ENCODE data around the gene ELFN1. TPM values are rescaled to one million over a fixed set of nuclear protein-coding genes. Genes with fewer than 3 reads are reported as not detected.

ELFN1 gene
- total RNA-seq (2013; cell fraction: nucleolus; rRNA removed): 0.15 TPM in 1 of 2 replicates, not detected in the other
- total RNA-seq (2014; rRNA removed) (not detected in 2 replicates), total RNA-seq (2014; rRNA removed; fragmentation: Illumina TruSeq; extraction: Trizol) (not detected in 2 replicates), total RNA-seq (2021) (not detected in 2 replicates), polyA plus RNA-seq (2011; rRNA removed) (0.04 TPM in 1 of 2 replicates, not detected in the other), polyA plus RNA-seq (2014; fragmentation: Illumina TruSeq; extraction: Trizol) (not detected in 2 replicates), polyA plus RNA-seq (2014; fragmentation: Nextera tagmentation; extraction: Ambion mirVana) (not detected), polyA plus RNA-seq (2014; rRNA removed) (0.03 TPM in 1 of 2 replicates, not detected in the other), polyA plus RNA-seq (2016; fragmentation: Nextera tagmentation; extraction: Ambion mirVana) (not detected), polyA minus RNA-seq (2011; rRNA and poly(A)+ RNA removed) (0.15 and 0.22 TPM in 2 replicates), Bru-seq, nascent RNA (percentile 7 among the genes with signal in this experiment), BruChase-seq, experiment 1, labeled RNA remaining after a 6-hour chase (percentile 9 among the genes with signal in this experiment), BruChase-seq, experiment 2, labeled RNA remaining after a 2-hour chase (percentile 10 among the genes with signal in this experiment)
- not detected for polyA plus RNA-seq (2011; ENCODE audit: low read depth)
- polyA plus RNA-seq (2011; cell fraction: cytosol; rRNA removed): 0.09 and 0.12 TPM in 2 replicates
- polyA plus RNA-seq (2011; cell fraction: nucleus; rRNA removed): 0.03 and 0.12 TPM in 2 replicates
- polyA plus RNA-seq (2012): 0.13 and 0.14 TPM in 2 replicates
- polyA minus RNA-seq (2011; cell fraction: cytosol; rRNA and poly(A)+ RNA removed): 0.40 TPM in 1 of 2 replicates, not detected in the other
- not detected in 2 replicates for polyA minus RNA-seq (2011; cell fraction: nucleus; rRNA and poly(A)+ RNA removed)
- long read RNA-seq, experiment 1: 0 reads
- long read RNA-seq, experiment 2: 0 reads

DNA sequence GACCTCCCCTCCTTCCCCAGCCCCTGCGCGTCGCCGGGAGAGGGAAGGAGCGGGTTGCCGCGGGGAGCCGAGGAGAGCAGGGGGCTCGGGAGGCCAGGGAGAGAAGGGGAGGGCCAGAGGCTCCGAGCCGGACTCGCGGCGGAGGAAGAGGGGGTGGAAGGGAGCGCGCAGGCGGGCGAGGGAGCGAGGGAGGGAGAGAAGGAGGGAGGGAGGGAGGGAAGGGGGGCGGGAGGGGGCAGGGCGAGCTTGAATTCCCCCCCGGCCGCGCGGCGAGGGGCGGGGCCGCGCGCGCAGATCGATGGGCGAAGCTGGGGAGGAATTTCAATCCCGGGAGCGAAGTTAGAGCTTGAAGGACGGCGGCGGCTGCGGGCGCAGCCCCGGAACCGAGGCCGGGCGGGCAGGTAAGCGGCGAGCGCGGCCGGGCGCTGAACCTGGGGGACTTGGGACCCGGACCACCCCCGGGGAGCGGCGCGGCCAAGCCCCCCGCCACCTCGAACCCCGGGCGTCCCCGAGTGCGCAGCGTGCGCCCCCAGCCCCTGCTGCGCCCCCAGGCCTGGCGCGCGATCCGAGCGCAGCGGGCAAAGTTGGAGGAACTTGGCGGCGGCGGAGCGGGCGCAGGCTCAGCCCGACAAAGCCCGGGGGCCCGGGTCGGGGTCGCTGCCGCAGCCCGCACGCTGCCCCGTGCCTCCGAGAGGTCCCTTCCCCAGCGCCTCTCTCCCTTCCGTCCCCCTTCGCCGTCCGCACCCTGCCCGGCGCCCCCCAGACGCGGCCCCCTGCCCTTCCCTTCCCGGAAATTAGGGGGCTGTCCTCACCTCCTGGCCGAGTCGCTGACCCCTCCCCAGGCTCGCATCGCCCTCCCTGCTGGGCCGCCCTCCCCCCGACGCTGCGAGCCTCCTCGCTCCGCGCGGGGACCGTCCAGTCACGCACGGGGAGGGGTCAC is at the start of gene ELFN1:
Gene ELFN1 (plus strand): TSS at position 324 of the 940 bp plus-strand sequence. CDS start 74,320 bp downstream, outside the sequence.
- SMC1A ChIA-PET (ENCODE audit: uncharacterized antibody, unreplicated experiment): no interaction called here
- TF ChIP-seq HDAC6 (IDR thresholded peaks at IDR 0.05; ENCODE audit: unreplicated experiment) (peak; percentile 70), CBFB (IDR thresholded peaks at IDR 0.05; ENCODE audit: low read depth) (no peak)
- intact Hi-C loops (cut with micrococcal nuclease; ENCODE audit: unreplicated experiment) (loop anchor here (5.0 kb wide), 1 partner anchor 537 kb away; no protein-coding TSS in a partner anchor), in situ Hi-C loops (cut with MboI) (loop anchor here (10.0 kb wide), 1 partner anchor 545 kb away; no protein-coding TSS in a partner anchor)
- no peak for DNase-seq (ENCODE audit: low read depth, low spot score)
- CTCF ChIA-PET: no interaction called here
- FAIRE-seq: no peak
- H3K27me3 ChIP-seq (replicated peaks in 1 of 2; ENCODE audit: control insufficient read depth in 2 of 2, insufficient read depth in 2 of 2, low read length in 1 of 2): peaks cover 0 to 6% of the 10 kb centered on the region in 2 experiments; a peak in 2 of 4 replicates
- WGBS (ENCODE audit: insufficient coverage, insufficient replicate concordance, low lambda C conversion rate, missing lambda C conversion rate): 21% methylated on average over 18 of the region's 110 CpGs
- POLR2A ChIA-PET: no interaction called here
- ATAC-seq: no peak
- no peak within 1 kb of the TSS for H2AFZ ChIP-seq (ENCODE audit: control insufficient read depth, low read depth, low read length)
- RAD21 ChIA-PET (ENCODE audit: unreplicated experiment): no interaction called here
- no peak within 1 kb of the TSS for H3K4me2 ChIP-seq (ENCODE audit: control insufficient read depth, insufficient read depth)
- H3K4me1 ChIP-seq (ENCODE audit: control insufficient read depth, insufficient read depth, low read length): no peaks in the 10 kb centered on the region
- no peak within 1 kb of the TSS for H3K4me3 ChIP-seq
- H3K27ac ChIP-seq (ENCODE audit: control insufficient read depth, insufficient read depth): no peak within 1 kb of the TSS
- no peak within 1 kb of the TSS for H3K9ac ChIP-seq (ENCODE audit: control insufficient read depth, insufficient read depth, low read length)
- BruUV-seq (replicated peaks): no TSS peak
- no peaks in the 10 kb centered on the region for H3K79me2 ChIP-seq (ENCODE audit: control insufficient read depth, insufficient read depth, low read length)
- no peaks in the 10 kb centered on the region for H4K20me1 ChIP-seq (ENCODE audit: control insufficient read depth, insufficient read depth)
- H3K9me3 ChIP-seq (replicated peaks; ENCODE audit: control insufficient read depth, insufficient read depth, low read length): no peaks in the 10 kb centered on the region
- H3K36me3 ChIP-seq (ENCODE audit: control insufficient read depth in 2 of 2, insufficient read depth in 2 of 2, low read length in 1 of 2): no peaks in the 10 kb centered on the region

Data from GM12878 (cell line).